ENCODE data around the gene TLK2.

TLK2 gene

DNA sequence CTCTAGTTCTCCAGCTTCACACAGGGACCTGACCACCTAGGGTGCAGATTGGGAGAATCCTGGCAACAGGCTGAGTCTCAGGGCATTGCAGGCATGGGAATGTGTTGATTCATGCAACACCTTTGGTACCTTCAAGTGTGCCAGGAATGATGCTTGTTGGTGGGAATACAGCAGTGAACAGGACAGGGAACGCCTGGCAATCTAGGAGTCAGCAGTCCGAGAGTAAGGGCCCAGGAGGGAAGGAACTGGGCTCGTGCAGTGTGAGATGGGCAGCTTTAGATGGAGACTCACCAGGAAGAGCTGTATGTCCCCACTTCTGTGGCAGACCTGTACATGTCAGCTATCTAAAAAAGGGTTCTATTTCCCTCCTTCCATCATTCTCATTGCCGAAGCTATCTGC lies 136.9 kb downstream of the TLK2 start:
- no peak for DNase-seq (ENCODE audit: low read depth)
- TF ChIP-seq, protein P1, sequence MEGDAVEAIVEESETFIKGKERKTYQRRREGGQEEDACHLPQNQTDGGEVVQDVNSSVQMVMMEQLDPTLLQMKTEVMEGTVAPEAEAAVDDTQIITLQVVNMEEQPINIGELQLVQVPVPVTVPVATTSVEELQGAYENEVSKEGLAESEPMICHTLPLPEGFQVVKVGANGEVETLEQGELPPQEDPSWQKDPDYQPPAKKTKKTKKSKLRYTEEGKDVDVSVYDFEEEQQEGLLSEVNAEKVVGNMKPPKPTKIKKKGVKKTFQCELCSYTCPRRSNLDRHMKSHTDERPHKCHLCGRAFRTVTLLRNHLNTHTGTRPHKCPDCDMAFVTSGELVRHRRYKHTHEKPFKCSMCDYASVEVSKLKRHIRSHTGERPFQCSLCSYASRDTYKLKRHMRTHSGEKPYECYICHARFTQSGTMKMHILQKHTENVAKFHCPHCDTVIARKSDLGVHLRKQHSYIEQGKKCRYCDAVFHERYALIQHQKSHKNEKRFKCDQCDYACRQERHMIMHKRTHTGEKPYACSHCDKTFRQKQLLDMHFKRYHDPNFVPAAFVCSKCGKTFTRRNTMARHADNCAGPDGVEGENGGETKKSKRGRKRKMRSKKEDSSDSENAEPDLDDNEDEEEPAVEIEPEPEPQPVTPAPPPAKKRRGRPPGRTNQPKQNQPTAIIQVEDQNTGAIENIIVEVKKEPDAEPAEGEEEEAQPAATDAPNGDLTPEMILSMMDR (IDR thresholded peaks at IDR 0.05; ENCODE audit: insufficient read depth, low read depth, low read length, missing control alignments), result no peak
- no peak overlapping the region for H3K4me3 ChIP-seq (ENCODE audit: low read depth, low read length)

DNA sequence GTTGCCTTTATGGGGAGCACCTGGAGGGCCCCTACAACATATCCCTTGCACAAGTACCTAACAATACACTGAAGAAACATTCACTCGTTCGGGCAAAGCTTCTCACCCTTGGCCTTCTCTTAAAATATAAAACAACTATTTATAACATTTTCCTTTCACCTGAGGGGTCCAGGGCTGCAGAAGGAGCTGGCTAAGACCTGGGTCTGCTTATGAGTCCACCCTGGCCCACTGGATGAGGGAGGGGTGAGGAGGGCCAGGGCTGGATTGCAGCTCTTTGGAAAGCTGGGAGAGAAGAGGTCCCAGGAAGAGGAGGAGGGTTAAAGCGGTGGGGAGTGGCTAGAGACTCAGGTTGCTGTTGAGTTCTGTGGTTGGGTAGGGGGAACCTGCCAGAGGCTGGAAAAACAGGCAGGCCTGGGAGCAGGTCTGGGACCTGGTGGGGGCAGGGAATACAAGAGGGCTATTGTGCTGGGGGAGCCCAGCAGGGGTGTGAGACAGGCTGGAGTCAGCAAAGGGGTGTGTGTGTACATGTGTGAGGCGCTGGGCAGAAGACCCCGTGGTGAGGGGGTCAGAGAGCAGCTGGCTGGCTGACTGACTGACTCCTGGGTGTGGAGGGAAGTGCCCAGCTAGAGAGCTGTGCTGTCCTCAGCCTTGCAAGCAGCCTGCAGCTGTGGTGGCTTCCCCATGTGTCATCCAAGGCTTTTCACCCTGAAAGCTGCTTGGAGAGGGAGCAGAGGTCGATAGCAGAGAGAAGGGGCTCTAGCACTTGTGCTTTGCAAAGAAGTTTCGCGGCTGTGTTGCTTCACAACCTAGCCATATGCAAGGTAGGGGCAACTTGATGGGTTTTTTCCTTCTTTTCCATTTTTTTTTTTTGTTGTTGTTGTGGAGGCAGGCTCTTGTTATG lies 138.6 kb downstream of the TLK2 start:
- H3K4me3 ChIP-seq (ENCODE audit: low read depth, low read length), result no peak overlapping the region
- no peak for DNase-seq (ENCODE audit: low read depth)
- TF ChIP-seq, protein P1 (IDR thresholded peaks at IDR 0.05; ENCODE audit: insufficient read depth, low read depth, low read length, missing control alignments), result no peak

- H3K4me3 ChIP-seq (ENCODE audit: low read depth, low read length), result no peak overlapping the region
- TF ChIP-seq, protein P1 (IDR thresholded peaks at IDR 0.05; ENCODE audit: insufficient read depth, low read depth, low read length, missing control alignments), result no peak
- no peak for DNase-seq (ENCODE audit: low read depth)
Measured at GRCh38 chr17:62617894-62618472, 139.4 kb downstream of the TLK2 start.

DNA sequence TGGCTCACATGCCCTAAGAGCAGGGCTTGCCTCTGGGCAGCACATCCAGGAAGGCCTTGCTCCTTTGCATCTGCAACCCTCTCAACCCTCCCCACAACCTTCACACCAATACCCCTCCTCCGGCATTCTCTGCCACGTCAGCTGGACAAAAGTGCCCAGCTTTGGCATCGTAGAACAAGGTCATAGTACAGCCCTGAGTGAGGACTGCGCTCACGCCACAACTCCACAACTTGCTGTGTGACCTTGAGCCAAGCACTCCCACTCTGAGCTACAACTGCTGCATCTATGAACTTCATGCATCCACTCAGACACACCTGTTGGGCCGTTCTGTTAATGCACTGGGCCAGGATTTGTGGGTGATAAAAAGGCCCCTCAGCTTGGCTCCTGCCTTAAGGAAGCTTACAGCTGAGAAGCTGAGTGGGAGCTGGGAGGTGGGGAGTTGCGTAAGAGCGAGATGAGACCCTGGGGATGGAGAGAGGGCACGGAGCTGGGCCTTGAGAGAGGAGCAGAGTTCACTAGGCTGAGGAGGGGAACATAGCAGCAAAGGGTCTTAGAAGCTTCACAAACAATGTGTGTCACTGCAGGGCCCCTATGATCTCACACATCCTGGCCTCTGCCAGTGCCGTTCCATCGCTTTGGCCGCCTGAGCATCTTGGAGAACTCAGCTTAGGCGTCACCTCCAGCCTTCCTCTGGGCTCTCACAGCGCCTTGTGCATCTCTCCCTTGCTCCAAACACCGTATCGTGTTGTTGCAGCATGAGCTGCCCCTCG lies 140.2 kb downstream of the TLK2 start:
- DNase-seq (ENCODE audit: low read depth), result no peak
- TF ChIP-seq, protein P1 (IDR thresholded peaks at IDR 0.05; ENCODE audit: insufficient read depth, low read depth, low read length, missing control alignments), result no peak
- no peak overlapping the region for H3K4me3 ChIP-seq (ENCODE audit: low read depth, low read length)

DNA sequence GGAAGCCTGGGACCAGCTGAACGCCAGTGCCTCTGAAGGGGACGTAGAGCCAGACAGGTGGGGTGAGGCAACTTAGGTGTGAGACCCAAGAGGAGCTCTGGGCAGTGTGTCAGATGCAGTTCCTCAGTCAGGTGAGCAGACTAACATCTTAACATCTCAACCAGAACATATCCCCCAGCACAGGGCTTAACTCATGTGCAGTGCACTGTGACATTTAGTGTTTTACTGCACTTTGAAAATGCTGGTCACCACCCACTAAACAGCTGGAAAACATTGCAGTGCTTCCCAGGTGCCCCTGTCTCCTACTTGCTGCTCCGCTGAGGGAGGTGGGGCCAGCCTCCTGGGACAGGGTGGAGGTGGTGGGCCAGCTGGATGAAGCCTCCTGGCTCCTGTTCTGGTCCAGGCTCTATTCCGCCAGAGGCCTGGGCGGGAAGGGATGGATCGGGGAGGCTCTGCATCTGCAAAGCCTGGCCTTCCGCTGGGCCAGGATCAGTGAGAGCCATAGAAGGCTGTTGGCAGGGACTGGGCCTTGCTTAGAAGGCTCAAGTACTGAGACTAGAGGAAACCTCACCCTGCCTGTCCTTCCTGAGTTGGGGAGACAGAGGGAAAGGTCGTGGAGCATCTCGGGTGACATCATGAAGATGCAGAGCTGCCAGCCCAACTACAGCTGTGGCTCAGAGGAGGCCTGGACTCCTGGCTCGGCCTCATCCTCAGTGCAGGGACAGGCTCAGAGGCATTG lies 141.0 kb downstream of the TLK2 start:
- no peak overlapping the region for H3K4me3 ChIP-seq (ENCODE audit: low read depth, low read length)
- TF ChIP-seq, protein P1 (IDR thresholded peaks at IDR 0.05; ENCODE audit: insufficient read depth, low read depth, low read length, missing control alignments), result no peak
- no peak for DNase-seq (ENCODE audit: low read depth)

- no peak overlapping the region for H3K4me3 ChIP-seq (ENCODE audit: low read depth, low read length)
- DNase-seq (ENCODE audit: low read depth), result no peak
- TF ChIP-seq, protein P1 (IDR thresholded peaks at IDR 0.05; ENCODE audit: insufficient read depth, low read depth, low read length, missing control alignments), result no peak
Measured at GRCh38 chr17:62621223-62621622, 142.6 kb downstream of the TLK2 start.

All from GM12865 (cell line).